Loucy (cell line): ENCODE measurements around the gene CUBN.
"Not testable (repeated sequence)": the region's sequence is repeated elsewhere in the genome, so short reads cannot be mapped to it uniquely, and the experiment has no call there.

Experiments used
- H2AFZ ChIP-seq: fragments of 200-600 bp; sonication (generic); 2 replicates; pipeline ENCODE4 v1.6.0; 2016; ENCODE audit warnings: antibody characterized with exemption, mild to moderate bottlenecking, low read length, moderate library complexity
- H3F3A ChIP-seq: fragments of 200-600 bp; 2 replicates; pipeline ENCODE4 v1.6.0; 2016; ENCODE audit warnings: antibody characterized with exemption, low read depth, mild to moderate bottlenecking
- H3K27me3 ChIP-seq: fragments of 200-600 bp; sonication (generic); 2 replicates; pipeline ENCODE4 v1.6.1; 2014; ENCODE audit warnings: low read length, mild to moderate bottlenecking; ENCODE audit not compliant: insufficient read depth, poor library complexity, severe bottlenecking
- H3K36me3 ChIP-seq: fragments of 200-600 bp; sonication (generic); 2 replicates; pipeline ENCODE4 v1.6.1; 2016; ENCODE audit warnings: low read length; ENCODE audit not compliant: insufficient read depth
- H3K4me1 ChIP-seq: fragments of 200-600 bp; sonication (generic); 2 replicates; pipeline ENCODE4 v1.5.1; 2014; ENCODE audit warnings: low read length, mild to moderate bottlenecking; ENCODE audit not compliant: insufficient read depth, poor library complexity, severe bottlenecking
- H3K4me2 ChIP-seq: fragments of 200-600 bp; sonication (generic); 2 replicates; pipeline ENCODE4 v1.6.0; 2014; ENCODE audit warnings: antibody characterized with exemption, low read length, low read depth, mild to moderate bottlenecking; ENCODE audit not compliant: poor library complexity, severe bottlenecking
- H3K4me3 ChIP-seq: fragments of 200-600 bp; sonication (generic); 2 replicates; pipeline ENCODE4 v1.5.1; 2014; ENCODE audit warnings: low read length, mild to moderate bottlenecking, mixed read lengths; ENCODE audit not compliant: poor library complexity, severe bottlenecking
- H3K79me2 ChIP-seq: fragments of 200-600 bp; sonication (generic); 2 replicates; pipeline ENCODE4 v1.6.1; 2014; ENCODE audit warnings: low read length; ENCODE audit not compliant: insufficient read depth
- H3K9ac ChIP-seq: fragments of 200-600 bp; sonication (generic); 2 replicates; pipeline ENCODE4 v1.6.0; 2014; ENCODE audit warnings: mild to moderate bottlenecking, low read depth, low read length, moderate library complexity; ENCODE audit not compliant: poor library complexity, severe bottlenecking
- H3K9me2 ChIP-seq: fragments of 200-600 bp; sonication (generic); replicated peaks from 2 replicates; pipeline ENCODE4 v1.6.1; 2016; ENCODE audit warnings: low read depth, low read length, mixed read lengths
- H3K9me3 ChIP-seq: fragments of 200-600 bp; sonication (generic); 2 replicates; pipeline ENCODE4 v1.6.1; 2014; ENCODE audit warnings: mild to moderate bottlenecking, antibody characterized with exemption, low read length, low read depth; ENCODE audit not compliant: insufficient read depth
- H4K20me1 ChIP-seq: fragments of 200-600 bp; sonication (generic); 2 replicates; pipeline ENCODE4 v1.6.0; 2014; ENCODE audit warnings: antibody characterized with exemption, low read length, mild to moderate bottlenecking; ENCODE audit not compliant: insufficient read depth, poor library complexity, severe bottlenecking
- CTCF ChIP-seq: fragments of 200-600 bp; sonication (generic); conservative IDR thresholded peaks from 2 replicates; pipeline ENCODE4 v1.5.1; 2014; ENCODE audit warnings: mild to moderate bottlenecking, antibody characterized with exemption, low read length
- EZH2phosphoT487 ChIP-seq: fragments of 200-600 bp; IDR thresholded peaks from 2 replicates; pipeline ENCODE4 v1.6.1; 2018; ENCODE audit warnings: antibody characterized with exemption, mild to moderate bottlenecking, moderate library complexity, borderline replicate concordance

CUBN gene

GRCh38 chr10:17119845-17120244, 9.8 kb downstream of the CUBN start:
- Histone ChIP-seq H3K36me3 (no peaks in the 10 kb centered on the region), H3K27me3 (no peaks in the 10 kb centered on the region), H3K4me2 (no peak overlapping the region), H2AFZ (no peak overlapping the region), H3K79me2 (no peaks in the 10 kb centered on the region), H3K4me1 (peaks cover 4% of the 10 kb centered on the region), H3K9me2 (no peaks in the 10 kb centered on the region), H3K9ac (no peak overlapping the region), H3F3A (no peaks in the 10 kb centered on the region), H3K9me3 (no peaks in the 10 kb centered on the region), H3K4me3 (no peak overlapping the region), H4K20me1 (no peaks in the 10 kb centered on the region)
- TF ChIP-seq CTCF (no peak), EZH2phosphoT487 (no peak)

- Histone ChIP-seq H3K79me2 (no peaks in the 10 kb centered on the region), H3K4me2 (no peak overlapping the region), H3K9ac (no peak overlapping the region), H3K27me3 (no peaks in the 10 kb centered on the region), H3K9me2 (no peaks in the 10 kb centered on the region), H3F3A (no peaks in the 10 kb centered on the region), H4K20me1 (no peaks in the 10 kb centered on the region), H2AFZ (no peak overlapping the region), H3K9me3 (no peaks in the 10 kb centered on the region), H3K4me3 (no peak overlapping the region), H3K36me3 (no peaks in the 10 kb centered on the region), H3K4me1 (peaks cover 4% of the 10 kb centered on the region)
- TF ChIP-seq CTCF (no peak), EZH2phosphoT487 (no peak)
Measured at GRCh38 chr10:17116193-17116592, 13.4 kb downstream of the CUBN start.

GRCh38 chr10:17115683-17116082, 13.9 kb downstream of the CUBN start:
- no peak overlapping the region for H3K9ac ChIP-seq

GRCh38 chr10:17114878-17115444, 14.7 kb downstream of the CUBN start:
- H3K79me2 ChIP-seq, H3K4me3 ChIP-seq, H3K36me3 ChIP-seq, H3K9me3 ChIP-seq, H3K9me2 ChIP-seq, H3K4me1 ChIP-seq, H3F3A ChIP-seq, H3K27me3 ChIP-seq, H3K9ac ChIP-seq, H2AFZ ChIP-seq, H4K20me1 ChIP-seq, H3K4me2 ChIP-seq: not testable (repeated sequence)

More at GRCh38 chr10:17115683-17116082, 13.9 kb downstream of the CUBN start:
- no peaks in the 10 kb centered on the region for H4K20me1 ChIP-seq
- H2AFZ ChIP-seq: no peak overlapping the region
- H3F3A ChIP-seq: no peaks in the 10 kb centered on the region
- no peaks in the 10 kb centered on the region for H3K27me3 ChIP-seq
- peaks cover 4% of the 10 kb centered on the region for H3K4me1 ChIP-seq
- TF ChIP-seq CTCF (no peak), EZH2phosphoT487 (no peak)
- no peak overlapping the region for H3K4me2 ChIP-seq
- no peaks in the 10 kb centered on the region for H3K9me2 ChIP-seq
- no peaks in the 10 kb centered on the region for H3K79me2 ChIP-seq
- no peaks in the 10 kb centered on the region for H3K36me3 ChIP-seq
- H3K9me3 ChIP-seq: no peaks in the 10 kb centered on the region
- no peak overlapping the region for H3K4me3 ChIP-seq
